Subcutaneous abdominal adipose tissue (tissue), 5 donors: Measurements from ENCODE around the gene CD37.

Experiments
- H3K27ac ChIP-seq: one replicate; pipeline ENCODE4 v1.7.0; 2013; ENCODE audit warnings: low read depth, mild to moderate bottlenecking, inconsistent platforms, low read length, moderate library complexity
- H3K27me3 ChIP-seq, 5 donors: one replicate each; pipeline ENCODE4 v1.7.0; 2013; ENCODE audit warnings: low read length in 5 of 5, inconsistent platforms in 1 of 5; ENCODE audit not compliant: control insufficient read depth in 5 of 5, insufficient read depth in 4 of 5
- H3K36me3 ChIP-seq, 5 donors: one replicate each; pipeline ENCODE4 v1.7.0; 2013; ENCODE audit warnings: low read length in 5 of 5; ENCODE audit not compliant: control insufficient read depth in 5 of 5, insufficient read depth in 5 of 5
- H3K4me1 ChIP-seq, 5 donors: one replicate each; pipeline ENCODE4 v1.7.0; 2013; ENCODE audit warnings: low read length in 5 of 5, mild to moderate bottlenecking in 3 of 5, moderate library complexity in 1 of 5; ENCODE audit not compliant: control insufficient read depth in 5 of 5, insufficient read depth in 5 of 5
- H3K4me3 ChIP-seq, 5 donors: one replicate each; pipeline ENCODE4 v1.7.0; 2013; ENCODE audit warnings: low read length in 5 of 5, low read depth in 1 of 5
- H3K9ac ChIP-seq, 5 donors: one replicate each; pipeline ENCODE4 v1.7.0; 2013; ENCODE audit warnings: low read length in 5 of 5, mild to moderate bottlenecking in 4 of 5, moderate library complexity in 3 of 5
- H3K9me3 ChIP-seq, 5 donors: one replicate each; pipeline ENCODE4 v1.7.0; 2013; ENCODE audit warnings: low read length in 5 of 5; ENCODE audit not compliant: control insufficient read depth in 5 of 5
- donor health status: healthy.
- donor health status: healthy.
- donor health status: healthy.
- donor health status: healthy.
- donor health status: healthy.

The CD37 gene

GRCh38 chr19:49337267-49338022 lies 2.2 kb downstream of the CD37 start:
- H3K4me3 ChIP-seq, result no peak overlapping the region
- peaks cover 0 to 45% (median 34%) of the 10 kb centered on the region in 5 donors for H3K4me1 ChIP-seq
- H3K27ac ChIP-seq, result no peak overlapping the region
- H3K9me3 ChIP-seq, result no peaks in the 10 kb centered on the region
- H3K27me3 ChIP-seq, result no peaks in the 10 kb centered on the region
- H3K9ac ChIP-seq, result no peak overlapping the region
- peaks cover 0 to 19% (median 11%) of the 10 kb centered on the region in 5 donors for H3K36me3 ChIP-seq

- Histone ChIP-seq H3K27me3 (no peaks in the 10 kb centered on the region), H3K27ac (no peak overlapping the region), H3K36me3 (peaks cover 0 to 26% (median 19%) of the 10 kb centered on the region in 5 donors), H3K4me1 (peaks cover 0 to 45% (median 34%) of the 10 kb centered on the region in 5 donors), H3K4me3 (peak overlapping the region in 4 of 5 donors; percentile 2 to 62 (median 52)), H3K9me3 (no peaks in the 10 kb centered on the region), H3K9ac (no peak overlapping the region)
Observed at GRCh38 chr19:49338023-49338677, 2.9 kb downstream of the CD37 start.

DNA sequence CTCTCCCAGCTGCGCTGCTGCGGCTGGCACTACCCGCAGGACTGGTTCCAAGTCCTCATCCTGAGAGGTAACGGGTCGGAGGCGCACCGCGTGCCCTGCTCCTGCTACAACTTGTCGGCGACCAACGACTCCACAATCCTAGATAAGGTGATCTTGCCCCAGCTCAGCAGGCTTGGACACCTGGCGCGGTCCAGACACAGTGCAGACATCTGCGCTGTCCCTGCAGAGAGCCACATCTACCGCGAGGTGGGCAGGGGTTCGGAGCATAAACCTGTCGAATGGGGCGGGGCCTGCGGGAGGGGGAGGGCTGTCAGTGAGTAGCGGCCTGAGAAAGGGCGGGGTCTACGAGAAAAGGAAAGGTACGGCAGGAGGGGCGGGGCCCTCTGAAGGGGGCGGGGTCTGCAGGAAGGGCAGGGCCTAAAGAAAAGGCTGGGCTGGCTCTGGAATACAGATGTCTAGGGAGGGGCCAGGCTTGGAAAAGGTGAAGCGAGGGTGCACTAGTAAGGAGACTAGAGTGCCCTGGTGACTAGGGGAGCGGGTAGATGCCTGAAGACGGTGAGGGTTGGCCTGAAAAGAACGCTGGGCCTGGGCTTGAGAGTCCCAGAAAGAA lies 3.6 kb downstream of the CD37 start:
- peak overlapping the region in 1 of 5 donors; percentile 56 for H3K9ac ChIP-seq
- H3K9me3 ChIP-seq, result no peaks in the 10 kb centered on the region
- peak overlapping the region; percentile 59 to 74 (median 62) for H3K4me3 ChIP-seq
- H3K27me3 ChIP-seq, result no peaks in the 10 kb centered on the region
- H3K36me3 ChIP-seq, result peaks cover 0 to 33% (median 20%) of the 10 kb centered on the region in 5 donors
- no peak overlapping the region for H3K27ac ChIP-seq
- peaks cover 0 to 39% (median 29%) of the 10 kb centered on the region in 5 donors for H3K4me1 ChIP-seq

- peaks cover 0 to 38% (median 23%) of the 10 kb centered on the region in 5 donors for H3K36me3 ChIP-seq
- H3K9ac ChIP-seq, result peak overlapping the region in 2 of 5 donors; percentile 6 to 56
- H3K4me1 ChIP-seq, result peaks cover 0 to 34% (median 28%) of the 10 kb centered on the region in 5 donors
- peak overlapping the region; percentile 59 to 74 (median 62) for H3K4me3 ChIP-seq
- peak overlapping the region; percentile 46 for H3K27ac ChIP-seq
- H3K9me3 ChIP-seq, result no peaks in the 10 kb centered on the region
- no peaks in the 10 kb centered on the region for H3K27me3 ChIP-seq
Observed at GRCh38 chr19:49339301-49340068, 4.3 kb downstream of the CD37 start.

DNA sequence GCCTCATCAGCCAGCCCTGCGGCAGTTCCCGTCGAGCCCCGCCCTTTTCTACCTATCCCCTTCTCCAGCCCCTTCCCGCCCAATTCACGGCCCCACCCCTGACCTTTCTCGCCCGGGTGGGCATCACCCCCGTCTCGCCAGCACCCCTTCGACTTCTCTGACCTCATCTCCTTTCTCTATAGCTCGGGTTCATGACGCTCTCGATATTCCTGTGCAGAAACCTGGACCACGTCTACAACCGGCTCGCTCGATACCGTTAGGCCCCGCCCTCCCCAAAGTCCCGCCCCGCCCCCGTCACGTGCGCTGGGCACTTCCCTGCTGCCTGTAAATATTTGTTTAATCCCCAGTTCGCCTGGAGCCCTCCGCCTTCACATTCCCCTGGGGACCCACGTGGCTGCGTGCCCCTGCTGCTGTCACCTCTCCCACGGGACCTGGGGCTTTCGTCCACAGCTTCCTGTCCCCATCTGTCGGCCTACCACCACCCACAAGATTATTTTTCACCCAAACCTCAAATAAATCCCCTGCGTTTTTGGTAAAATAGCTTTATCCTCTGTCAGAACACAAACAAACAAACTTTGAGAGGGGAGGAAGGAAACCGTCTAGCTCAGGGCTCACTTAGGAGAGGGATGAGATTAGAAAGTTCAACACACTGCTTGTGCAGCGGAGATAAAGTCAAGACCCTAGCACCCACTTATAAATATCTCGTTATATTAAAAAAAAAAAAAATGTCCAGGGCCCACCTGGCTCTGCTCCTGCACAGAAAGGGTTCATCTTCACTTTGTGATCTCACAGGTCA lies 5.1 kb downstream of the CD37 start:
- H3K4me3 ChIP-seq, result peak overlapping the region; percentile 48 to 64 (median 61)
- peak overlapping the region; percentile 74 for H3K27ac ChIP-seq
- peaks cover 0 to 46% (median 30%) of the 10 kb centered on the region in 5 donors for H3K36me3 ChIP-seq
- peak overlapping the region in 2 of 5 donors; percentile 6 to 41 for H3K9ac ChIP-seq
- no peaks in the 10 kb centered on the region for H3K9me3 ChIP-seq
- peaks cover 0 to 34% (median 25%) of the 10 kb centered on the region in 5 donors for H3K4me1 ChIP-seq
- H3K27me3 ChIP-seq, result no peaks in the 10 kb centered on the region

GRCh38 chr19:49340865-49341718 lies 5.9 kb downstream of the CD37 start:
- Histone ChIP-seq H3K4me3 (no peak overlapping the region), H3K9me3 (no peaks in the 10 kb centered on the region), H3K36me3 (peaks cover 0 to 51% (median 33%) of the 10 kb centered on the region in 5 donors), H3K9ac (no peak overlapping the region), H3K27ac (peak overlapping the region; percentile 74), H3K4me1 (peaks cover 0 to 34% (median 25%) of the 10 kb centered on the region in 5 donors), H3K27me3 (no peaks in the 10 kb centered on the region)

DNA sequence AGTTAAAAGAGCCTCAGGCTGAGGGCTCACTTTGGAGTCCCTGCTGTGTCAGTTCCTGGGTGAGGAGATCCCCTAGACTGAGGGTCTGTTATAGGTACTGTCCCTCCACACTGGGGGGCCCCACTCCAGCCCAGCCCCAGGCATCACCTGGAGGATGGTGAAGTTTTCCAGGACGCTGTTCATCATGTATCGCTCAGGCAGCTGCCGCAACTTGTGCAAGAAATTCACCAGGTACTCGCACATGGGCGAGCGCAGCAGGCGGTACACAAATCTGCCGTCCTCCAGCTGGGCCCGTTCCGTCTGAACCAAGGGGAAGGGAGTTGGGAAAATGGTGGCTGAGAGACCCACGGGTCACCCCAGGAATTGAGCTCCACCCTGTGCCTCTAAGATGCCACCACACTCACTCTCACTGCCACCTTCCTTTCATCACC lies 7.1 kb downstream of the CD37 start:
- H3K27me3 ChIP-seq, result no peaks in the 10 kb centered on the region
- no peaks in the 10 kb centered on the region for H3K9me3 ChIP-seq
- H3K4me3 ChIP-seq, result no peak overlapping the region
- peaks cover 0 to 30% (median 25%) of the 10 kb centered on the region in 5 donors for H3K4me1 ChIP-seq
- peaks cover 0 to 63% (median 43%) of the 10 kb centered on the region in 5 donors for H3K36me3 ChIP-seq
- no peak overlapping the region for H3K9ac ChIP-seq
- H3K27ac ChIP-seq, result no peak overlapping the region

DNA sequence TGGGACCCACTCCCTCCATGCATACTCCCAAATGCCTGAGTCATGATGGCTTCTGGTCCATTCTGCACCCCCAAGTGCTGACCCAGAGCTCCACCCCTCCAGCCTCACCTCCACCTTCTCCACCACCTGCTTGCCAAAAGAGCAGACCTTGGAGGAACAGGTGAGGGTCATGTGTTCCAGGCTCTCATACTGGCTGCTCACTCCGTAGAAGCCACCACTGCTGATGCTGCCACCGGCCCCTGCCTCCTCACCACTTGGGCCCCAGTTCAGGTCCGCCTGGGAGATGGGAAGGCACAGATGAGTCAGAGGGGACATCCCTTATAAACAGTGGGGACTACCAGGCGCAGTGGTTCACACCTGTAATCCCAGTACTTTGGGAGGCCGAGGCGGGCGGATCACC lies 7.9 kb downstream of the CD37 start:
- no peak overlapping the region for H3K4me3 ChIP-seq
- H3K4me1 ChIP-seq, result peaks cover 0 to 30% (median 25%) of the 10 kb centered on the region in 5 donors
- H3K9me3 ChIP-seq, result no peaks in the 10 kb centered on the region
- H3K27me3 ChIP-seq, result no peaks in the 10 kb centered on the region
- peaks cover 0 to 71% (median 51%) of the 10 kb centered on the region in 5 donors for H3K36me3 ChIP-seq
- H3K9ac ChIP-seq, result no peak overlapping the region
- no peak overlapping the region for H3K27ac ChIP-seq
